ENCODE data around the gene CGB2.

The CGB2 gene

GRCh38 chr19:49081273-49081672, 49.6 kb downstream of the CGB2 start:
- H3K4me3 ChIP-seq (ENCODE audit: low read depth, low read length): no peak overlapping the region
- peaks cover 4% of the 10 kb centered on the region for H3K36me3 ChIP-seq (ENCODE audit: control insufficient read depth, insufficient read depth, low read length)
- H3K27me3 ChIP-seq (ENCODE audit: control insufficient read depth, insufficient read depth, low read length): no peaks in the 10 kb centered on the region
- no peak overlapping the region for H3K9ac ChIP-seq (ENCODE audit: low read depth, low read length)
- peaks cover under 1% of the 10 kb centered on the region for H3K4me1 ChIP-seq (ENCODE audit: control insufficient read depth, insufficient read depth, low read length)
- H3K9me3 ChIP-seq (ENCODE audit: control insufficient read depth, insufficient read depth, low read length): no peaks in the 10 kb centered on the region

Data from iPS-15b (cell line).